Fibroblast of skin of left quadriceps (primary cell): Measurements from ENCODE around the gene SUPT3H.
"Not testable (repeated sequence)": the region's sequence is repeated elsewhere in the genome, so short reads cannot be mapped to it uniquely, and the experiment has no call there.

Experiments used
- DNase-seq, 2 experiments: peaks; one replicate each; pipeline ENCODE4 v3.0.0-alpha.2; 2013; ENCODE audit warnings: low read depth in 2 of 2

SUPT3H gene

GRCh38 chr6:45323656-45324224, 54.0 kb downstream of the SUPT3H start:
- DNase-seq = no peak

DNA sequence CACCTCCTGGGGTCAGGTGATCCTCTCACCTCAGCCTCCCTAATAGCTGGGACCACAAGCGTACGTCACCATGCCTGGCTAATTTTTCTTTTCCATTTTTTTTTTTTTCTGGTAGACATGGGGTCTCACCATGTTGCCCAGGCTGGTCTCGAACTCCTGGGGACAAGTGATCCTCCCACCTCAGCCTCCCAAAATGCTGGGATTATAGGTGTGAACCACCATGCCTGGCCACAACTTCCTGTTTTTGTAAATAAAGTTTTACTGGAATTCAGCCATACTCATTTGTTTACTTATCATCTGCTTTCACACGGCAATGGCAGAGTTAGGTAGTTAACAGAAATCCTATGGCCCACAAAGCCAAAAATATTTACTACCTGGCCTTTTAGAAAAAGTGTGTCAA, 57.4 kb downstream of the SUPT3H start:
- DNase-seq = no peak

- no peak for DNase-seq
Measured at GRCh38 chr6:45314146-45314545, 63.6 kb downstream of the SUPT3H start.

GRCh38 chr6:45310118-45310788, 67.5 kb downstream of the SUPT3H start:
- DNase-seq = no peak

- no peak for DNase-seq
Measured at GRCh38 chr6:45305546-45305945, 72.2 kb downstream of the SUPT3H start.

- DNase-seq = no peak
Measured at GRCh38 chr6:45302832-45303231, 74.9 kb downstream of the SUPT3H start.

- DNase-seq = no peak
Measured at GRCh38 chr6:45301348-45302142, 76.2 kb downstream of the SUPT3H start.

DNA sequence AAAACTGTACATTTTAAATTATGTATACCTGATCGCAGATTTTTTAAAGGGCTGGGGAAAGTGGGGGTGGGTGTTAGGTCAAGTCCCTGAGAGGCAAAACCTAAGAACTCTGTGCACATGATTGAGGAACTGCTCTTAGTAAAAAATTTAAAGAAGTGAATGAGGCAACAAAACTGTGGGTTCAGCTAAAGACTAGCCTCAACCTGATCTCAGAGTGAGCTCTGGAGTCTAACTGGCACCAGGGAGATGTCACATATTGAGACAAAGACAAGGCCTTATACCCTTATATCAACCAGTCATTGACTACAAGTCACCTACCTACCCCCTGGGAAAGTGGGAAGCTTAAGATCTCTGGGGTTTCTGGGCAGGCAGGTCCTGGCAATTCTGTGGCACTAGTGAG, 77.0 kb downstream of the SUPT3H start:
- DNase-seq = no peak

- DNase-seq = no peak
Measured at GRCh38 chr6:45299096-45299581, 78.6 kb downstream of the SUPT3H start.

DNA sequence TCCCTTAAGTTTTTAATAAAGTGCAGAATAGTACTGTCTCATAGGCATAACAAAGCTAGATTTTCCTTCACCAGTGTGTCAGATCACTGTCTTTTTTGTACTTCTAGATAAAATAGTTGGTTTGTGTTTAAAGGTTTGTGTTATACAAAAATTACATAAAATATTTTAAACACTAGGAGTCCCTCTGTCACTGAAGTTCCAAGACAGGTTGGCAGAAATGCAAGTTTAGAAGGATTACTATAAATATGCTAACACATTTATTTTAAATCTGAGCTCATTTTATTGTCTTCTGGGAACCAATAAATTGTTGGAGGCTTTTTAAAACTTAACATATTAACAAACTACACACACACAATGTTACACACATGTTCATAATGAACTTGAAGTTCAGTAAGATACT, 80.4 kb downstream of the SUPT3H start:
- no peak for DNase-seq

- not testable (repeated sequence) for DNase-seq
Measured at GRCh38 chr6:45294065-45294701, 83.6 kb downstream of the SUPT3H start.

- no peak for DNase-seq
Measured at GRCh38 chr6:45293306-45293705, 84.4 kb downstream of the SUPT3H start.

- no peak for DNase-seq
Measured at GRCh38 chr6:45289751-45290514, 87.8 kb downstream of the SUPT3H start.

GRCh38 chr6:45286707-45287106, 91.0 kb downstream of the SUPT3H start:
- DNase-seq = not testable (repeated sequence)

DNA sequence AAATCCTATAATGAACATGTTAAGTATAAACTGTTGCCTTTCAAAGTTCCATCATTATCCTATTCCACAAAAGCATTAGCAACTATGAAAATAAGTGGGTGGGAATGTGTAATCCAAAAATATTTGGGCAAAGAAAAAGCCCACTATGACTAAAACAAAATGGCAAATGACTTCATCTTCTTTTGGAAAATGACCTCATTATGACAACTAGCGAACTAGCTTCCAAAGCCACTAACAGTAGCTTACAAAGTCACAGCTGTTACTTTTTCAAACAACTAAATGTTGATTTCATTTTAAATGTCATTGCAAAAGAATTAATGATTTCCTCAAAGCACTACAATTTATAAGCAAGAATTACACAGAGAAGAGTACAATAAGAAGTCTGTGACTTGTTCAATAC, 99.4 kb downstream of the SUPT3H start:
- DNase-seq = no peak

DNA sequence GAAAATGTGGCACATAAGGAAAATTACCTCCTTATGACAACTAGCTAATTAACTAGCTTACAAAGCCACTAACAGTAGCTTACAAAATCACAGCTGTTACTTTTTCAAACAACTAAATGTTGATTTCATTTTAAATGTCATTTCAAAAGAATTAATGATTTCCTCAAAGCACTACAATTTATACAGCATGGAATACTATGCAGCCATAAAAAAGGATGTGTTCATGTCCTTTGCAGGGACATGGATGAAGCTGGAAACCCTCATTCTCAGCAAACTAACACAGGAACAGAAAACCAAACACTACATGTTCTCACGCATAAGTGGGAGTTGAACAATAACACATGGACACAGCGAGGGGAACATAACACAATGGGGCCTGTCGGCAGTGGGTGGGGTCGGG, 100.0 kb downstream of the SUPT3H start:
- not testable (repeated sequence) for DNase-seq

- no peak for DNase-seq
Measured at GRCh38 chr6:45275358-45275757, 102.4 kb downstream of the SUPT3H start.

DNA sequence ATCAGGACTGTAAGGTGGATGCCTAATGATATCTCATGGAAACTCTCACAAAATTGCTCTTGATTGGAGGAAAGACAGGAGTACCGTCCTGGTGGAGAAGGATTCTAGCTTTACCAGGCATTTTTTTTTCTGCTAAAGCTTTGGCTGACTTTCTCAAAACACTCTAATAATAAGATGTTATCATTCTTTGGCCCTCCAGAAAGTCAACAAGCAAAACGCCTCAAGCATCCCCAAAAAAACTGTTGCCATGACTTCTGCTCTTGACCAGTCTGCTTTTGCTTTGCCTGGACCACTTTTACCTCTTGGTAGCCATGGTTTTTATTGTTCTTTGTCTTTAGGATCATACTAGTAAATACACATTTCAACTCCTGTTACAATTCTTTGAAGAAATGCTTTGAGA, 105.1 kb downstream of the SUPT3H start:
- no peak for DNase-seq

- peak in 1 of 2 experiments; percentile 7 for DNase-seq
Measured at GRCh38 chr6:45265246-45265645, 112.5 kb downstream of the SUPT3H start.

- DNase-seq = no peak
Measured at GRCh38 chr6:45260696-45261095, 117.0 kb downstream of the SUPT3H start.
